Astrocyte (in vitro differentiated cells and primary cell): ENCODE results near the gene CDON. TPM values are rescaled to one million over a fixed set of nuclear protein-coding genes. Genes with fewer than 3 reads are reported as not detected.

Experiments
- DNase-seq: peaks from one replicate; pipeline ENCODE4 v3.0.0-alpha.2; 2010; ENCODE audit warnings: low read depth
- FAIRE-seq: peaks from 2 replicates; lab custom pipeline; 2011; peaks lifted over from hg19 to GRCh38; lab: Jason Lieb, UNC
- H2AFZ ChIP-seq: 2 replicates; pipeline ENCODE4 v1.6.0; 2012; ENCODE audit warnings: low read depth, low read length, inconsistent platforms
- H3K27ac ChIP-seq: 2 replicates; pipeline ENCODE4 v1.5.1; 2011; ENCODE audit warnings: low read depth, low read length, inconsistent platforms
- H3K27me3 ChIP-seq: 2 replicates; pipeline ENCODE4 v1.6.0; 2011; ENCODE audit warnings: low read length, inconsistent platforms; ENCODE audit not compliant: insufficient read depth
- H3K36me3 ChIP-seq: 2 replicates; pipeline ENCODE4 v1.5.1; 2011; ENCODE audit warnings: low read length, inconsistent platforms; ENCODE audit not compliant: insufficient read depth
- H3K4me1 ChIP-seq: 2 replicates; pipeline ENCODE4 v1.5.1; 2011; ENCODE audit warnings: low read length, inconsistent platforms; ENCODE audit not compliant: insufficient read depth
- H3K4me2 ChIP-seq: 2 replicates; pipeline ENCODE4 v1.6.0; 2012; ENCODE audit warnings: low read length, inconsistent platforms
- H3K4me3 ChIP-seq: 2 replicates; pipeline ENCODE4 v1.5.1; 2011; ENCODE audit warnings: low read depth, mild to moderate bottlenecking, low read length, inconsistent platforms; ENCODE audit not compliant: insufficient read depth
- H3K79me2 ChIP-seq: 2 replicates; pipeline ENCODE4 v1.6.0; 2012; ENCODE audit warnings: mild to moderate bottlenecking, low read length, inconsistent platforms; ENCODE audit not compliant: insufficient read depth
- H3K9ac ChIP-seq: 2 replicates; pipeline ENCODE4 v1.6.0; 2012; ENCODE audit warnings: mild to moderate bottlenecking, low read length, inconsistent platforms
- H3K9me3 ChIP-seq: 2 replicates; pipeline ENCODE4 v1.5.1; 2012; ENCODE audit warnings: low read depth, mild to moderate bottlenecking, low read length, inconsistent platforms; ENCODE audit not compliant: insufficient read depth
- H4K20me1 ChIP-seq: 2 replicates; pipeline ENCODE4 v1.6.0; 2012; ENCODE audit warnings: low read length, inconsistent platforms; ENCODE audit not compliant: insufficient read depth
- H3K27ac Mint-ChIP-seq: one replicate; pipeline ENCODE4 v1.8.0; 2021; ENCODE audit warnings: mild to moderate bottlenecking, mixed read lengths; ENCODE audit not compliant: unreplicated experiment
- H3K27me3 Mint-ChIP-seq: one replicate; pipeline ENCODE4 v1.8.0; 2021; ENCODE audit warnings: low read depth, mixed read lengths; ENCODE audit not compliant: unreplicated experiment
- H3K36me3 Mint-ChIP-seq: one replicate; pipeline ENCODE4 v1.8.0; 2021; ENCODE audit warnings: low read depth, mixed read lengths; ENCODE audit not compliant: unreplicated experiment
- H3K4me1 Mint-ChIP-seq: one replicate; pipeline ENCODE4 v1.8.0; 2021; ENCODE audit warnings: low read depth, mixed read lengths; ENCODE audit not compliant: unreplicated experiment
- H3K4me3 Mint-ChIP-seq: one replicate; pipeline ENCODE4 v1.8.0; 2021; ENCODE audit warnings: mild to moderate bottlenecking, moderate library complexity, mixed read lengths; ENCODE audit not compliant: unreplicated experiment
- H3K9me3 Mint-ChIP-seq: one replicate; pipeline ENCODE4 v1.8.0; 2021; ENCODE audit warnings: mild to moderate bottlenecking, mixed read lengths; ENCODE audit not compliant: unreplicated experiment
- EZH2 ChIP-seq: IDR thresholded peaks from 2 replicates; pipeline ENCODE4 v1.6.1; 2012; ENCODE audit warnings: mild to moderate bottlenecking, low read length, inconsistent platforms; ENCODE audit not compliant: insufficient read depth
- total RNA-seq: library from RNA; stranded (reverse); gene quantifications from 2 replicates; pipeline ENCODE4 v1.2.1, GENCODE V29; 2021
- TF ChIP-seq, protein P1 (sequence below): IDR thresholded peaks from 2 replicates; pipeline ENCODE4 v1.5.1; 2011; ENCODE audit warnings: low read depth, mild to moderate bottlenecking, inconsistent platforms, low read length, moderate library complexity; ENCODE audit not compliant: insufficient read depth

The CDON gene
- total RNA-seq, 1 donor from 2014 or later: 15.5 TPM

DNA sequence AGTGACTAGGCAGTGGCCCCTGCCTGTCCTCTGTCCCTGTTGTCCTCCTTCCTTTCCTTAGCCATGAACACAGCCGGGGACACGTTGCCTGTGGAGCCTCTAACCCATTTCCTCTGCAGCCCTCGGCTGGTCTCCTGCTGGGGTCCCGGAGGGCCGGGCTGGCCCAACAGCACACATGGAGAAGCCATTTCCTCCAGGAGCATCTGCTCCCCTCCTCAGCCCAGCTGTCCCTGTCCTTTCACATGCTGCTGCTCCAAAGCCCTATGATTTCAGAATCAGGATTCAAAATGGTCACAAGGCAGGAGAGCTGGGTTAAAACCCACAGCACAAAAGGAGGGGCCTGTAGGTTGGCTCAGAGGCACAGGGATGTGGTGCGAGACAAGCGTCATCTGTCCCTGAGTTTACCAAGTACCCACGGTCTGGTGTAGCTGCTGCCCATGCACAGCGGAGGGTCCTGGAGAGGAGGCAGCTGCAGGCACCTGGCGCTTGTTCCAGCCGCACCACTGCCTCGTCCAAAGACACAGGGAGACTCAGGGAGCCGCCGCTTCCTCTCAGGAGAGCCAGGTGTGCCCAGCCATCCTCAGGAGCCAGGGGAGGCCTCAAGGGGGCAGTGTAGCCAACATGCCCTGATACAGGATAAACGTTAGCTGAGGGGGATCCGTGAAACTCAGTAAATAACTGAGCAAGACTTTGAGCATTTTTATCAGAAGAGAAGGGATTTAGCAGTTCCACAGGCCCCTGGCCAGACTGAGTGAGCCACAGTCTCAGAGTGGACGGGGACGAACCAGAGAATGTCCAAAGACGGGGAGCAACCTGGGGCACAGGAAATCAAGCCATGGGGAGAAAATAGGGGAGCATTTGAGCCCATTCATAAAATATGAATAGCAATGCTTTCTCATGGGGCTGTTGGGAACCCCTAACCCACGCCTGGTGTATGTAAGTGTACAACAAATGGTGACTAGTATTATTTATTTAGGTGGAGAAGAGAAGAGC is 120.8 kb downstream of the CDON start:
- no peaks in the 10 kb centered on the region for H3K9me3 Mint-ChIP-seq
- no peak for FAIRE-seq
- peaks cover 21% of the 10 kb centered on the region for H3K27me3 Mint-ChIP-seq
- no peak overlapping the region for H3K27ac ChIP-seq
- no peaks in the 10 kb centered on the region for H3K9me3 ChIP-seq
- H3K4me1 ChIP-seq: no peaks in the 10 kb centered on the region
- DNase-seq: no peak
- no peak overlapping the region for H3K9ac ChIP-seq
- no peak overlapping the region for H3K4me3 ChIP-seq
- H3K4me1 Mint-ChIP-seq: no peaks in the 10 kb centered on the region
- H3K79me2 ChIP-seq: no peaks in the 10 kb centered on the region
- H3K4me2 ChIP-seq: no peak overlapping the region
- H3K36me3 ChIP-seq: no peaks in the 10 kb centered on the region
- H2AFZ ChIP-seq: no peak overlapping the region
- H3K4me3 Mint-ChIP-seq: no peak overlapping the region
- H3K27me3 ChIP-seq: peaks cover 2% of the 10 kb centered on the region
- H4K20me1 ChIP-seq: no peaks in the 10 kb centered on the region
- TF ChIP-seq, protein P1, sequence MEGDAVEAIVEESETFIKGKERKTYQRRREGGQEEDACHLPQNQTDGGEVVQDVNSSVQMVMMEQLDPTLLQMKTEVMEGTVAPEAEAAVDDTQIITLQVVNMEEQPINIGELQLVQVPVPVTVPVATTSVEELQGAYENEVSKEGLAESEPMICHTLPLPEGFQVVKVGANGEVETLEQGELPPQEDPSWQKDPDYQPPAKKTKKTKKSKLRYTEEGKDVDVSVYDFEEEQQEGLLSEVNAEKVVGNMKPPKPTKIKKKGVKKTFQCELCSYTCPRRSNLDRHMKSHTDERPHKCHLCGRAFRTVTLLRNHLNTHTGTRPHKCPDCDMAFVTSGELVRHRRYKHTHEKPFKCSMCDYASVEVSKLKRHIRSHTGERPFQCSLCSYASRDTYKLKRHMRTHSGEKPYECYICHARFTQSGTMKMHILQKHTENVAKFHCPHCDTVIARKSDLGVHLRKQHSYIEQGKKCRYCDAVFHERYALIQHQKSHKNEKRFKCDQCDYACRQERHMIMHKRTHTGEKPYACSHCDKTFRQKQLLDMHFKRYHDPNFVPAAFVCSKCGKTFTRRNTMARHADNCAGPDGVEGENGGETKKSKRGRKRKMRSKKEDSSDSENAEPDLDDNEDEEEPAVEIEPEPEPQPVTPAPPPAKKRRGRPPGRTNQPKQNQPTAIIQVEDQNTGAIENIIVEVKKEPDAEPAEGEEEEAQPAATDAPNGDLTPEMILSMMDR: peak; percentile 55
- no peak for TF ChIP-seq EZH2
- H3K36me3 Mint-ChIP-seq: no peaks in the 10 kb centered on the region
- H3K27ac Mint-ChIP-seq: no peak overlapping the region

DNA sequence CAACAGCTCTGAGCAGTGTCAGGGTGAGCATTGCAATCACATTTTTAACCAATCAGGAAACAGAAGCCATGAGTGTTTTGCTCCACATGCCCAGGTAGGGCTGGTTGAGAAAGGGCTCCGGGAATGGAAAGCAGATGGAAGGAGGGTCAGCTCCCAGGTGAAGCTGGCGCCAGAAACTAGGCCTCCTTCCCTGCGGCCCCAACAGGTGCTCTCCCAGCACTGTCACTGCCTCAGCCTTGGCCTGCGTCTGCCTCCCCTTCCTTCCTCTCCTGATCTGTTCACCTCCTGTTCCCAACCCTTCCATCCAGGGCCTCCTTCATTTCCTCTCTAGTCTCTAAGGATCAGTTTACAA is 121.4 kb downstream of the CDON start:
- Histone ChIP-seq H3K27ac (no peak overlapping the region), H3K79me2 (no peaks in the 10 kb centered on the region), H3K4me3 (no peak overlapping the region), H3K27me3 (peaks cover 2% of the 10 kb centered on the region), H3K9me3 (no peaks in the 10 kb centered on the region), H4K20me1 (no peaks in the 10 kb centered on the region), H3K9ac (no peak overlapping the region), H2AFZ (no peak overlapping the region), H3K4me2 (no peak overlapping the region), H3K36me3 (no peaks in the 10 kb centered on the region), H3K4me1 (no peaks in the 10 kb centered on the region)
- no peak for DNase-seq
- FAIRE-seq: no peak
- H3K27me3 Mint-ChIP-seq: peaks cover 21% of the 10 kb centered on the region
- no peaks in the 10 kb centered on the region for H3K9me3 Mint-ChIP-seq
- no peak overlapping the region for H3K4me3 Mint-ChIP-seq
- TF ChIP-seq, protein P1: no peak
- TF ChIP-seq EZH2: no peak
- H3K4me1 Mint-ChIP-seq: no peaks in the 10 kb centered on the region
- H3K36me3 Mint-ChIP-seq: no peaks in the 10 kb centered on the region
- no peak overlapping the region for H3K27ac Mint-ChIP-seq

DNA sequence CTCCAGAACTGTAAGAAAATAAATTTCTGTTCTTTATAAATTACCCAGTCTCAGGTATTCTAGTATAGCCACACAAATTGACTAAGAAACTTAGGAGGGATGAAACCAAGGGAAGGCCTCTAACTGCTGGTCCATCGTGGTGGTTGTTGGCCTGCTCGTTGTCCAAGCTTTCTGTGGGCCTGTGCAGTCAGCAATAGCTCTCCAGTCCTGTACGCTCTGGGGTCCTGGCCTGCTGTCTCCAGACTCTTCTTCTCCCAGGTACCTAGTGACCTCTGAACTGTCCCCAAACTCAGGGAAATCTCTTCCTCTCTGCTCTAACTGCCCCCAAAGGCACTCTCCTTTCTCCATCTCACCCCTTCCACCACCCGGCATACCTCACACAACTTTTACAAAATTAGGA is 122.5 kb downstream of the CDON start:
- H3K4me1 Mint-ChIP-seq: no peaks in the 10 kb centered on the region
- H3K9me3 Mint-ChIP-seq: no peaks in the 10 kb centered on the region
- Histone ChIP-seq H3K4me2 (no peak overlapping the region), H3K4me1 (no peaks in the 10 kb centered on the region), H3K4me3 (no peak overlapping the region), H3K27me3 (peaks cover 2% of the 10 kb centered on the region), H3K9me3 (no peaks in the 10 kb centered on the region), H4K20me1 (no peaks in the 10 kb centered on the region), H3K27ac (no peak overlapping the region), H2AFZ (no peak overlapping the region), H3K36me3 (no peaks in the 10 kb centered on the region), H3K79me2 (no peaks in the 10 kb centered on the region), H3K9ac (no peak overlapping the region)
- FAIRE-seq (no peak), DNase-seq (no peak)
- H3K27ac Mint-ChIP-seq: no peak overlapping the region
- H3K4me3 Mint-ChIP-seq: no peak overlapping the region
- no peaks in the 10 kb centered on the region for H3K36me3 Mint-ChIP-seq
- TF ChIP-seq EZH2: no peak
- TF ChIP-seq, protein P1: no peak
- peaks cover 23% of the 10 kb centered on the region for H3K27me3 Mint-ChIP-seq
